ENCODE data around the gene FRS2.

FRS2 gene

GRCh38 chr12:69502345-69503081, 32.3 kb downstream of the FRS2 start:
- no peak for DNase-seq (ENCODE audit: low spot score)

GRCh38 chr12:69508091-69508490, 37.9 kb downstream of the FRS2 start:
- no peak for DNase-seq (ENCODE audit: low spot score)

GRCh38 chr12:69508621-69509020, 38.4 kb downstream of the FRS2 start:
- DNase-seq (ENCODE audit: low spot score): no peak

GRCh38 chr12:69509308-69509736, 39.1 kb downstream of the FRS2 start:
- no peak for DNase-seq (ENCODE audit: low spot score)

GRCh38 chr12:69509904-69510827, 40.0 kb downstream of the FRS2 start:
- no peak for DNase-seq (ENCODE audit: low spot score)

GRCh38 chr12:69511016-69511415, 40.8 kb downstream of the FRS2 start:
- no peak for DNase-seq (ENCODE audit: low spot score)

GRCh38 chr12:69511469-69512267, 41.5 kb downstream of the FRS2 start:
- no peak for DNase-seq (ENCODE audit: low spot score)

GRCh38 chr12:69512820-69513219, 42.6 kb downstream of the FRS2 start:
- DNase-seq (ENCODE audit: low spot score): no peak

- DNase-seq (ENCODE audit: low spot score): no peak
Observed at GRCh38 chr12:69513297-69513696, 43.1 kb downstream of the FRS2 start.

- no peak for DNase-seq (ENCODE audit: low spot score)
Observed at GRCh38 chr12:69514111-69514510, 43.9 kb downstream of the FRS2 start.

- DNase-seq (ENCODE audit: low spot score): no peak
Observed at GRCh38 chr12:69514845-69515244, 44.7 kb downstream of the FRS2 start.

- no peak for DNase-seq (ENCODE audit: low spot score)
Observed at GRCh38 chr12:69515394-69515930, 45.3 kb downstream of the FRS2 start.

- DNase-seq (ENCODE audit: low spot score): no peak
Observed at GRCh38 chr12:69516950-69517349, 46.8 kb downstream of the FRS2 start.

- DNase-seq (ENCODE audit: low spot score): no peak
Observed at GRCh38 chr12:69517406-69517805, 47.2 kb downstream of the FRS2 start.

GRCh38 chr12:69519871-69520270, 49.7 kb downstream of the FRS2 start:
- no peak for DNase-seq (ENCODE audit: low spot score)

GRCh38 chr12:69523433-69524330, 53.5 kb downstream of the FRS2 start:
- DNase-seq (ENCODE audit: low spot score): no peak

- DNase-seq (ENCODE audit: low spot score): no peak
Observed at GRCh38 chr12:69524331-69524630, 54.1 kb downstream of the FRS2 start.

- no peak for DNase-seq (ENCODE audit: low spot score)
Observed at GRCh38 chr12:69524755-69525469, 54.7 kb downstream of the FRS2 start.

- DNase-seq (ENCODE audit: low spot score): no peak
Observed at GRCh38 chr12:69527506-69528272, 57.5 kb downstream of the FRS2 start.

- DNase-seq (ENCODE audit: low spot score): no peak
Observed at GRCh38 chr12:69529021-69529420, 58.8 kb downstream of the FRS2 start.

All from SW480 (cell line).